GM12864 (cell line): Measurements from ENCODE around the gene SHB.
A peak's percentile ranks its signal among the peaks of the same experiment; 100 is the strongest.

ENCODE experiments used
- DNase-seq: peaks from one replicate; pipeline ENCODE4 v3.0.0-alpha.2; 2011; ENCODE audit warnings: low read depth
- H3K4me3 ChIP-seq: 2 replicates; pipeline ENCODE4 v1.5.1; 2011; ENCODE audit warnings: mild to moderate bottlenecking, low read depth, low read length, control low read depth
- CTCF ChIP-seq: IDR thresholded peaks from 2 replicates; pipeline ENCODE4 v1.5.1; 2011; ENCODE audit warnings: low read depth, mild to moderate bottlenecking, moderate library complexity, low read length, control low read depth, inconsistent platforms; ENCODE audit errors: missing control alignments

The SHB gene

GRCh38 chr9:38088006-38088925, 19.2 kb upstream of the SHB start:
- no peak overlapping the region for H3K4me3 ChIP-seq
- no peak for DNase-seq
- TF ChIP-seq CTCF, result peak; percentile 99

- TF ChIP-seq CTCF, result no peak
- no peak for DNase-seq
- H3K4me3 ChIP-seq, result no peak overlapping the region
Measured at GRCh38 chr9:38086496-38086895, 17.5 kb upstream of the SHB start.

- TF ChIP-seq CTCF, result no peak
- H3K4me3 ChIP-seq, result no peak overlapping the region
- no peak for DNase-seq
Measured at GRCh38 chr9:38085308-38085707, 16.3 kb upstream of the SHB start.

GRCh38 chr9:38084556-38084880, 15.5 kb upstream of the SHB start:
- no peak overlapping the region for H3K4me3 ChIP-seq
- no peak for DNase-seq
- TF ChIP-seq CTCF, result no peak

- no peak overlapping the region for H3K4me3 ChIP-seq
- DNase-seq, result no peak
- TF ChIP-seq CTCF, result no peak
Measured at GRCh38 chr9:38083858-38084555, 15.0 kb upstream of the SHB start.

DNA sequence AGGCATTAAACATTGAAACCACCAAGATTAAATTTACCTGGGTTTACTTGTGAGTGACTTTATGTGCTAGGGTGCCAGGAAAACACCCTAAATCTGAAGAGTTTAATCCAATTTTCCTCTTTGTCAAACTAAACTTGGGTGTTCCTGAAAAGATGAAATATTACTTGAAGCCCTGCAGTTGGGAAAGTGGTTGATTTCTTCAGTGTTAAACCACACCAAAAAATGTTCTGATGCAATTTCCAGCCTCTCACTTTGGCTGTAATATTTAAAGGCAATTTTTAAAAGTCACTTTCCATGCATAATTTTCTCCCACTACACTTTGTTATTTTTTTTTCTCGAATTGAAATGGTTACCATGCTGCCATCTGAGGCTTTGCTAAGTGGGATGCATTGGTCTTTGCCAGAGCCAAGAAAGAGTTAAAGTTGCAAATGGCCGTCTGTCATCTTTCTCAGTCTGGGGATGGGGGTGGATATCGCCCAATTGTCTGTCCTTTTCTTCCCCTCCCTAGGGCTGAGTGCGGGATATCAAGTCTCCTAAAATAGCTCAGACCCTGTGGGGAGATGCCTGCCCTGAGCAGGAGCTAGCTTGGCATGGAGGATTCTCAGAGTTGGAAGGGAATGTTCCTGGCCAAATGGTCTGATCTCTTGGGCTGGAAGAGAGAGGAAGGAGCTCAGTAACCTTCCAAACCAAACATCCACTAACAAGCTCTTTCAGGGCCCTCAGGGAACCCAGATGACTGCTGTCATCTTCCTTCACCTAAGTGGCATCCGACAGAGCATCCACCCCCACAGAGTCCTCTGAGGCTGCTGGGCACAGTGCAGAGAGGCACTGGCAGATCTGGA, 13.6 kb upstream of the SHB start:
- no peak for TF ChIP-seq CTCF
- no peak overlapping the region for H3K4me3 ChIP-seq
- no peak for DNase-seq
